AG09309 (cell line): Measurements from ENCODE around the gene EXOC6B.

Source experiments
- DNase-seq: peaks from one replicate; pipeline ENCODE4 v3.0.0-alpha.2; 2010; ENCODE audit warnings: low read depth
- H3K4me3 ChIP-seq: 2 replicates; pipeline ENCODE4 v1.5.1; 2011; ENCODE audit warnings: mild to moderate bottlenecking, low read depth, low read length, moderate library complexity; ENCODE audit not compliant: control insufficient read depth
- TF ChIP-seq, protein P1 (sequence below): IDR thresholded peaks from 2 replicates; pipeline ENCODE4 v1.5.1; 2011; ENCODE audit warnings: mild to moderate bottlenecking, low read depth, low read length, inconsistent platforms; ENCODE audit not compliant: insufficient read depth, control insufficient read depth; ENCODE audit errors: missing control alignments

The EXOC6B gene

DNA sequence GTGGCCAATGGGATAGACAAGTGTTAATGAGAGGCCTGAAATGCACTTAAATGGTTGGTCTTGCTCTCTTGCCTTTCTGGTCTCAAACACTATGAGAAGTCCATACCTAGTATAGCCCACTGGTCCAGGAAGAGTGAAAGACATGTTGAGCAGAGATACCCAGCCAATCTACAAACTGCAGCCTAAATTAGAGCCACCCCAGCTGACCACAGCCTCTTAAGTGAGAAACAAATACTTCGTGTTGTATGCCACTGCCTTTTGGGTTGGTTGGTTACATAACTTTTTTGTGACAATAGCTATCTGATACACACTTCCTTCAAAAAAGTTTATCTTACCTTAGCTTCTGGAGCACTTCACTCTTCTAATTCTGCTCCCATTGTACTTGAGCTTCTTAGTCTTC, 8.8 kb upstream of the EXOC6B start:
- no peak overlapping the region for H3K4me3 ChIP-seq
- TF ChIP-seq, protein P1, sequence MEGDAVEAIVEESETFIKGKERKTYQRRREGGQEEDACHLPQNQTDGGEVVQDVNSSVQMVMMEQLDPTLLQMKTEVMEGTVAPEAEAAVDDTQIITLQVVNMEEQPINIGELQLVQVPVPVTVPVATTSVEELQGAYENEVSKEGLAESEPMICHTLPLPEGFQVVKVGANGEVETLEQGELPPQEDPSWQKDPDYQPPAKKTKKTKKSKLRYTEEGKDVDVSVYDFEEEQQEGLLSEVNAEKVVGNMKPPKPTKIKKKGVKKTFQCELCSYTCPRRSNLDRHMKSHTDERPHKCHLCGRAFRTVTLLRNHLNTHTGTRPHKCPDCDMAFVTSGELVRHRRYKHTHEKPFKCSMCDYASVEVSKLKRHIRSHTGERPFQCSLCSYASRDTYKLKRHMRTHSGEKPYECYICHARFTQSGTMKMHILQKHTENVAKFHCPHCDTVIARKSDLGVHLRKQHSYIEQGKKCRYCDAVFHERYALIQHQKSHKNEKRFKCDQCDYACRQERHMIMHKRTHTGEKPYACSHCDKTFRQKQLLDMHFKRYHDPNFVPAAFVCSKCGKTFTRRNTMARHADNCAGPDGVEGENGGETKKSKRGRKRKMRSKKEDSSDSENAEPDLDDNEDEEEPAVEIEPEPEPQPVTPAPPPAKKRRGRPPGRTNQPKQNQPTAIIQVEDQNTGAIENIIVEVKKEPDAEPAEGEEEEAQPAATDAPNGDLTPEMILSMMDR = no peak
- DNase-seq = no peak

DNA sequence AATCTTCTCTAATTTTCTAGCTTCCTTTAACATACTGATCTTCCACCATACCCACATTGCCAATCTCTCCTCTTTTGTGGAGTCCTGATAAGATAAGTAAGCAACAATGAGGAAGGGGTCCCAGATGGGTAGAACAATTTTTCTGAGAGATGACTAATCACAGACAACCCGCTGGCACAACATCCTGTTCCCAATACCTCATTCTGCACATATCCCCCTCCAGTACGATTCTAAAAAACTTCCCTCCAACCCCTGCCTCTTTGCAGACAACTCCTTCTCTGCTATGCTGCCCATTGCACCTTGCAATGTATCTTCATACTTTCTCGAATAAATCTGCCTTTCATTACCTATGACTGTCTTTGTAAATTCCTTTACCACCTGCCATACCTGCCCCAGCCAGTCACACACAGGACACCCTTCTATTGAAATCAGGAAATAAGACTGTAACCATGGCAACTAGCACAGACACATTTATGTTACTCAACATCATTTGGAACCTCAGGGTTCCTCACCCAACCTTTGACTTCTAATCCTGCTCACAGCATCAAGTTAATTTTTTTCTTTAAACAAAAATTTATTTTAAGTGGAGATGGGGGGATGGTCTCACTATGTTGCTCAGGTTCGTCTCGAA, 7.4 kb upstream of the EXOC6B start:
- H3K4me3 ChIP-seq = no peak overlapping the region
- DNase-seq = no peak
- TF ChIP-seq, protein P1 = no peak

DNA sequence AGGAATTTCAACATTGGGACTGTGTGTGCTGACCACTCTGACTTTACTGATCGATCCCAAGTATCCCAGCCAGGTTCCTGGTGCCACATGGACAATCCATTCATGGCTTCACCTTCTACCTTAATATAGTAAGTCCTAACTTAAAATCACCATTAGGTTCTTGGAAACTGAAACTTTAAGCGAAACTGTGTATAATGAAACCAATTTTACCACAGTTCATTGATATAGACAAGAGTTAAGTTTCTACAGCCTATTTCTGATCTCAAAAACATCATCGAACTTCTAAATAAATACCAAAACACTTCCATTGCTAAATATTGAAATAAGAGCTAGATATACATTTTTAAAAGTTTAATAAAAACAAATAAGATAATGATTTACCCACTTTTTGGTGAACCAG, 4.4 kb upstream of the EXOC6B start:
- TF ChIP-seq, protein P1 = no peak
- no peak overlapping the region for H3K4me3 ChIP-seq
- no peak for DNase-seq

DNA sequence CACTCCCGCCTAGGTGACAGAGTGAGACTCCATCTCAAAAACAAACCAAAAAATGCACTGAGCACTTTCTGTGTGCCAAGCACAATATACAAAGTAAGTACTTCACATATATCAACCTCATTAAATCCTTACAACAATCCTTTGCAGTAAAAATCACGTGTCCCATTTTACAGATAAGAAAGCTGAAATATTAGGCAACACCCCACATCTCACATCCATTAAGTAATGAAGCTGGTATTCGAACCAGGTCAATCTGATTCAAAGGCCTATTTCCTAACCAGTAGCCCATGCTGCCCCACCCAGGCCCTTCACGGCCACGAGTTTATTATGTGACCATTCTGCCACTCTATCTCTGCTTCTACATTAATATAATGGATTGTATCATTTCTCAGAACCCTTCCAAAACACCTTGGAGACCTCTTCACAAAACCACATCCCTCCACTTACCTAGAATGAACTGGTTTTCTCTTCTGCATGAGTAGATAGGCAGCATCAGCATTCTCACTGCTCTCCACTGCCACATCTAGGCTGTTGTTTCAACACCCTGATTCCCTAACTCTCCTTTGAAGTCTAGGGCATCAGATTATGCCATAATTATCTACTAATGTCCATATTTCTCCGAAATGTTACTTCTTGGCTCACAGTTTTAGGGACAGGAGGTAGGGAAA, 3.1 kb upstream of the EXOC6B start:
- H3K4me3 ChIP-seq = no peak overlapping the region
- TF ChIP-seq, protein P1 = no peak
- no peak for DNase-seq

DNA sequence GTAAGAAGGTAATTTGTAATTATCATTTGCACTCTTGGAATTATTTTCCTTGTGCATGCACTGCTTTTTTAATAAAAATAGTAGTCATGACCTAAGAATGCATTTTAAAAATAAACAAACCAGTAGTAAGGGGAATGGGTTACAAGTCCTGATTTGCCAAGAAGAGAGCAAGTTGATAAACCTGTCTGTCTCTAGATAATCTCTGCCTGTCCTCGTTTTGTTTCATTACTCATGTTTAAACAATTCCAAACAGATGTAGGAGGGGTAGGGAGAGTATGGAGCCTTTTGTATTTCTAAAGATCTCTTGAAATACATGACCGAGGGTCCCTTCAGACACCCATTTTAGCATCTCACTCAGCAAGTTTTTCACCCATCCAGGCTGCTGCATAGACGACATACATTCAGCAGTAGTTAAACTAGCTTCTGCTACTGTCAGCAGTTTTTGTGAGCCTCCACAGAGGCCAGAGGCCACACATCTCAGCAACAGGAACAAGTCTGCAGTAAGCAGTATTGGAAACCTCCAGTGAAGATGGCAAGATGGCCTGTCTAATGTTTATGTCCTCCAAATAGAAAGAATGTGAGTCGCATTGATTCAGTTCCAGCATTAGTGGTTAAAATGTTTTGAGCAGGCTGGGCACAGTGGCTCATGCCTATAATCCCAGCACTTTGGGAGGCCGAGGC, 2.3 kb upstream of the EXOC6B start:
- DNase-seq = no peak

DNA sequence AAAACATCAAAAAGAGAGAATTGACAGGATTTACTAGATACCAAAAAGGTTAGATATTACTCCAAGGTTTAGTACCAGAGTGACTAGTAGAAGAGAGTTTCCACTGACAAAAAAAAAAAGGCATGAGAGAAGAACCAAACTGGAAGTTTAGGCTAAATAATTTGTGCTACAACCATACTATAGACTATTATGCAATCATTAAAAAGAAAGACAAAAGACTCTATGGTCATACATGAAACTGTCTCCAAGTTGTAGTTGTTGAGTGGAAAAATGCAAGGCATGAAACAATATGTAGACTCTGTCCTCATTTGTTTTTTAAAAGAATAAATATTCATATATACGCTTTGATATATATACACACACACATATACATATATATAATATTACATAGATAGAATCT, 1.7 kb upstream of the EXOC6B start:
- TF ChIP-seq, protein P1 = no peak
- no peak overlapping the region for H3K4me3 ChIP-seq
- no peak for DNase-seq

More for the DNA sequence above, 2.3 kb upstream of the EXOC6B start:
- TF ChIP-seq, protein P1 = no peak
- no peak overlapping the region for H3K4me3 ChIP-seq
